Activated CD8-positive, alpha-beta T cell treated with anti-CD3 and anti-CD28 coated beads, Interleukin-2, amount 10 ng/mL, durations not matched to agents 7 days and 5 days (primary cell): ENCODE data around the gene NUPR1. TPM values are rescaled to one million over a fixed set of nuclear protein-coding genes. Genes with fewer than 3 reads are reported as not detected.
"Not testable (repeated sequence)": the region's sequence is repeated elsewhere in the genome, so short reads cannot be mapped to it uniquely, and the experiment has no call there.

Experiments used
- ATAC-seq: fragments of 150-1000 bp; cut with Tn5 transposase; one replicate; pipeline ENCODE4 v1.10.0; 2021; ENCODE audit warnings: moderate library complexity
- CTCF ChIA-PET: fragments of 350-600 bp; sonication (Branson Sonifier 250); formaldehyde crosslinking; loops from one replicate; lab custom pipeline; 2021; ENCODE audit warnings: antibody characterized with exemption; lab: Charles Lee
- POLR2A ChIA-PET: fragments of 350-600 bp; sonication (Branson Sonifier 250); formaldehyde crosslinking; loops from one replicate; lab custom pipeline; 2021; ENCODE audit warnings: antibody characterized with exemption; lab: Charles Lee
- DNase-seq: peaks from one replicate; pipeline ENCODE4 v3.0.0-alpha.2; 2020
- H3K27ac Mint-ChIP-seq: one replicate; pipeline ENCODE4 v1.8.0; 2021; ENCODE audit warnings: mild to moderate bottlenecking, mixed read lengths
- H3K27me3 Mint-ChIP-seq: one replicate; pipeline ENCODE4 v1.8.0; 2021; ENCODE audit warnings: low read depth, mixed read lengths
- H3K36me3 Mint-ChIP-seq: one replicate; pipeline ENCODE4 v1.8.0; 2021; ENCODE audit warnings: low read depth, mixed read lengths
- H3K4me1 Mint-ChIP-seq: one replicate; pipeline ENCODE4 v1.8.0; 2021; ENCODE audit warnings: low read depth, mixed read lengths
- H3K4me3 Mint-ChIP-seq: one replicate; pipeline ENCODE4 v1.8.0; 2021; ENCODE audit warnings: mild to moderate bottlenecking, mixed read lengths
- H3K9me3 Mint-ChIP-seq: one replicate; pipeline ENCODE4 v1.8.0; 2022; ENCODE audit warnings: mixed read lengths; ENCODE audit not compliant: insufficient read depth
- total RNA-seq, 2 experiments: library from RNA; stranded (reverse); gene quantifications; one replicate each; pipeline ENCODE4 v1.2.3, GENCODE V29; 2021

The NUPR1 gene
- total RNA-seq, 2 experiments from 2014 or later = not detected

DNA sequence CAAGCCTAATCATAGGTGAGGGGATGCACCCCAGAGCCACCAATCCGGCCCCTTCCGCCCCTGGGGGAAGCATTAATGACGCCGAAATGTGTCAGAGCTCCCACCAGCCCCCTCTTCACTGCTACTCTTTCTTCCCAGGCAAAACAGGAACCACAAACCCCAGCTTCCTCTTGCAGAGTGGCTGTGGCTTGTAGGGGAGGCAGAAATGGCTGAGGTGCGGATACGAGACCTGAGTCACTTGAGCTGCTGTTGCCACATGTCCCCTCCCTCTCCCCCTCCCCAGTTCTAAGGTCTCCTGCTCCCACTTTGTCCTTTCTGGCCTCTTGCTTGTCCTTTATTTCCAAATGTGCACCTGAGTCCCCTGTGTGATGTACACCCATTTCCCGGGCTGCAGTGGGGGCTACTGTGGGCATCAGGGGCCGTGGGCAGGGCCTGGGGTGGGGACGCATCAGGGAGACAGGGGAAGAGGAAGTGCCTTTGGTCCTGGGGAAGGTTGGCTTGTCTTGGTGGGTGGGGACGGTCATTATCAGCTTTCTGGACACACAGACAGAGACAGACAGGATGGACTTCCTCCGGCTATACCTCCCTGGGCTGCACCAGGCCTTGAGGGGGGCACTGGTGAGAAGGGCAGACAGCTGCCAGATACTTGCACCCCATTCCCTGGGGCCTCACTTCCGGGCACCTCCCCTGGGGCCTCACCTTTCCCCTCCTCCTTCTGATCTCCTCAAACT lies 44.5 kb downstream of the NUPR1 start, which contains the start of gene APOBR:
APOBR (plus strand) TSS at position 523 of the 731 bp plus-strand sequence; CDS start at position 562, 39 bp downstream.
- CTCF ChIA-PET = interaction anchor here (2.2 kb wide), 1 partner anchor 9 kb away, joined by 9 read pairs; no protein-coding TSS in a partner anchor

DNA sequence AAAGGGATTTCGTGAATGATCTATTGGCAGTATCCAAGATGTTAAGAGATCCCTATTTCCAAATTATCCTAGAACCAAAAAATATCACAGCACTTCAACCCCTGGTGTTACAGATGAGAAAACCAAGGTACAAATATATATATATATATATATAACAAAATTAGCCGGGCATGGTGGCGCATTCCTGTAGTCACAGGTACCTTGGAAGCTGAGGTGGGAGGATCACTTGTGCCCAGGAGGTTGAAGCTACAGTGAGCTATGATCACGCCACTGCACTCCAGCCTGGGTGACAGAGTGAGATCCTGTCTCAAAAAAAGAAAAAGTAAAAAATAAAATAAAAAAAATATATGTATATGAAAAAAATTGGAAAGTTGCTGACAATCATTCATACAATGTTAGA lies 46.3 kb downstream of the NUPR1 start:
- ATAC-seq (no peak), DNase-seq (no peak)
- POLR2A ChIA-PET = interaction anchor here (1.0 to 3.1 kb wide), 4 partner anchors 62 to 331 kb away, joined by 3 to 10 read pairs (median 4); partner anchors contain the start of genes ATXN2L and SGF29
- Mint-ChIP-seq H3K4me3 (peak overlapping the region; percentile 93), H3K27ac (peak overlapping the region; percentile 99), H3K4me1 (peaks cover 63% of the 10 kb centered on the region), H3K27me3 (no peaks in the 10 kb centered on the region), H3K9me3 (no peaks in the 10 kb centered on the region), H3K36me3 (peaks cover 56% of the 10 kb centered on the region)
- CTCF ChIA-PET = interaction anchor here (0.9 to 1.4 kb wide), 2 partner anchors 11 to 16 kb away, joined by 3 to 5 read pairs; no protein-coding TSS in a partner anchor

More for the DNA sequence above, 44.5 kb downstream of the NUPR1 start, which contains the start of gene APOBR:
- ATAC-seq (peak; percentile 71), DNase-seq (peak; percentile 96)
- POLR2A ChIA-PET = interaction anchor here (0.6 to 3.1 kb wide), 11 partner anchors 9 to 428 kb away, joined by 3 to 13 read pairs (median 4); partner anchors contain the start of genes ATXN2L and SGF29
- Mint-ChIP-seq H3K9me3 (no peaks in the 10 kb centered on the region), H3K27me3 (no peaks in the 10 kb centered on the region), H3K36me3 (peaks cover 57% of the 10 kb centered on the region), H3K4me1 (peaks cover 58% of the 10 kb centered on the region), H3K27ac (peak within 1 kb of the TSS; percentile 99), H3K4me3 (peak within 1 kb of the TSS; percentile 93)

DNA sequence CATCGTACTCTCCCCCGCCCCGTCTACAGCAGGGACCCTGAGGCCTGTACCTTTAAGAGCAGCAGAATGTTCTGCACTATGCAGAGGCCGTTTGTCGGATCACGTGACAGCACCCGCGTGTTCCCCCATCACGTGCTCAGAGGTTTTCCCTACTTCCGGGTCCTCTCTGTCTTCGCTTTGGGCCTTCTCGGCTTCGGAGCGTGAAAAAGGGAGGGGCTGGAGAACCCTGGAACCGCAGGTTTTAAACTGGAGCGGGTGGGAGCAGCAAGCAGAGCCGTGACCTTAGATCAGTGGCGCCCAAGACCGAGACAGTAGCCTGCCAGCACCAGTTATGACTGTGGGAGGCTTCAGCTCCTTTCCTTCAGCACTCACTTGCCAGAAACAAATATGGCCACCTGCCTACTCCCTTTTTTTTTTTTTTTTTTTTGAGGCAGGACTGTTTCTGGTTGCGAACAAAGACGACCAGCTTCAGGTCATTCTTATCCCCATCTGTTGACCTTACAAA lies 46.8 kb downstream of the NUPR1 start, which contains the start of gene CLN3:
CLN3 (minus strand) TSS at position 105 of the 505 bp plus-strand sequence. CDS start 315 bp downstream, outside the sequence.
- Mint-ChIP-seq H3K36me3 (peaks cover 55% of the 10 kb centered on the region), H3K27ac (peak within 1 kb of the TSS; percentile 99), H3K4me3 (peak within 1 kb of the TSS; percentile 93), H3K4me1 (peaks cover 63% of the 10 kb centered on the region), H3K27me3 (no peaks in the 10 kb centered on the region), H3K9me3 (no peaks in the 10 kb centered on the region)
- ATAC-seq = peak; percentile 77
- ChIA-PET CTCF (interaction anchor here (0.9 to 1.4 kb wide), 3 partner anchors 12 to 58 kb away, joined by 3 to 5 read pairs (median 3); no protein-coding TSS in a partner anchor), POLR2A (interaction anchor here (1.0 to 3.1 kb wide), 4 partner anchors 62 to 332 kb away, joined by 3 to 10 read pairs (median 4); partner anchors contain the start of genes ATXN2L and SGF29)
- DNase-seq = peak; percentile 95

DNA sequence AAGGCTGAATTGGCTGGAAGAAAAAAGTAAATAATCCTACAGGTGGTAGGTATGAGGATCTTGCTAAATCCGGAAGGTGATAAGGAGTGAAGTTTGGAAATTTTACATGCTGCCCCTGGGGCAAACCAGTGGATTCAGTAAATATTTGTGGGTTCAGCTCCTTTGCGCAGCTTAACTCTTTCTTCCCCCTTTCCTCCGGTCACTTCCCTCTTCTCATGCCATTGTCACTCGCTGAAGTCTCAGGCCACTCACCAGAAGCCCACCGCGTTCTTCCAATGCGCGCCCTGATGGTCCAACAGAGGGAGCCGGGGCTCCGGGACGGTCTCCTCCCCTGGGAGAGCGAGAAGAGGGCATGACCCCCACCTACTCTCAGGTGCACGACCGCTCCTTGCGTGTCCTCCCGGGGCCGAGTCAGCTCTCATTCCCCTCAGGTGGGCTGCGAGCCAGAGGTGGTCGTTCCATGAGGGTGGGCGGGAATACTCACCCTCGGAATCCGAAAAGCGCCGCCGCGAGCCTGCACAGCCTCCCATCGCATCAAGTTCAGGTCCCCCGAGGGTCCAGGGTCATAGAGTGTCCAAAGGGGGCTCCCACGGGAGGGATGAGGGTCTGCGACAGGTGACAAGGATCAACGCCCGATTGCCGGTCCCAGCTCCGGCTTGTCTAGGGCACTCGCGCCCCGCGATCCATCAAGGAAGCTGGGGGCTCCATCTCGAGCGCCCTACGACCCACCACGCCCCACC lies 47.4 kb downstream of the NUPR1 start:
- POLR2A ChIA-PET = interaction anchor here (0.6 to 1.4 kb wide), 4 partner anchors 131 to 332 kb away, joined by 3 to 6 read pairs (median 4); partner anchors contain the start of gene ATXN2L
- no peaks in the 10 kb centered on the region for H3K27me3 Mint-ChIP-seq
- CTCF ChIA-PET = interaction anchor here (0.9 to 1.4 kb wide), 3 partner anchors 12 to 59 kb away, joined by 3 to 5 read pairs (median 3); no protein-coding TSS in a partner anchor
- H3K9me3 Mint-ChIP-seq = no peaks in the 10 kb centered on the region
- ATAC-seq (no peak), DNase-seq (peak; percentile 36)
- H3K4me1 Mint-ChIP-seq = peaks cover 57% of the 10 kb centered on the region
- H3K4me3 Mint-ChIP-seq = peak overlapping the region; percentile 93
- H3K36me3 Mint-ChIP-seq = peaks cover 53% of the 10 kb centered on the region
- H3K27ac Mint-ChIP-seq = peak overlapping the region; percentile 99

GRCh38 chr16:28486266-28486665 lies 52.5 kb downstream of the NUPR1 start:
- no peak for ATAC-seq
- Mint-ChIP-seq H3K36me3 (peaks cover 43% of the 10 kb centered on the region), H3K27me3 (no peaks in the 10 kb centered on the region), H3K9me3 (no peaks in the 10 kb centered on the region), H3K4me1 (peaks cover 21% of the 10 kb centered on the region), H3K4me3 (no peak overlapping the region), H3K27ac (no peak overlapping the region)
- no peak for DNase-seq
- ChIA-PET POLR2A (no interaction called here), CTCF (no interaction called here)

DNA sequence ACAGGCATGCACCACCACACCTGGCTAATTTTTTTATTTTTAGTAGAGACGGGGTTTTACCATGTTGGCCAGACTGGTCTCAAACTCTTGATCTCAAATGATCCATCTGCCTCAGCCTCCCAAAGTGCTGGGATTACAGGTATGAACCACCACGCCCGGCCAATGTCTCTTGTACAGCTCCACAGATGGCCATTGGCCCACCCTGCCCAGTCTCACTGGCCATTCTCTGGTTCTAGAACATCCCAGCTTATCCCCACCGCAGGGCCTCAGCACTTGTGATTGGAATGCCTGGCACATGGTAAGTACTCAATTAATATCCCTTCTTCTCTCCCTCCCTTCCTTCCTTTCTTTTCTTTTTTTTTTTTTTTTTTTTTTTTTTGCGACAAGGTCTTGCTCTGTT lies 55.4 kb downstream of the NUPR1 start:
- H3K4me3 Mint-ChIP-seq, H3K4me1 Mint-ChIP-seq, CTCF ChIA-PET, ATAC-seq, H3K27me3 Mint-ChIP-seq, H3K27ac Mint-ChIP-seq, DNase-seq, H3K9me3 Mint-ChIP-seq: not testable (repeated sequence)
- peaks cover 28% of the 10 kb centered on the region for H3K36me3 Mint-ChIP-seq
- POLR2A ChIA-PET = interaction anchor here (1.6 kb wide), 1 partner anchor 11 kb away, joined by 5 read pairs; the partner anchor contains the start of gene APOBR

Other genes starting within 250 kb of the NUPR1 start
- gene SBK1, start 246.4 kb downstream of the NUPR1 start, total RNA-seq = 10 to 100 TPM; 10.0 to 10.7 TPM
- gene NPIPB6, start 175.5 kb downstream of the NUPR1 start, total RNA-seq = 1 to 10 TPM in 1 of 2 experiments, under 1 TPM in 1; 0.99 to 1.8 TPM
- 10 to 100 TPM; 58.8 to 62.8 TPM for gene EIF3CL, start 135.1 kb downstream of the NUPR1 start, total RNA-seq
- not detected for gene NPIPB7, start 66.6 kb downstream of the NUPR1 start, total RNA-seq
- gene CLN3, start 46.9 kb downstream of the NUPR1 start, total RNA-seq = 10 to 100 TPM; 52.2 to 53.7 TPM
- 10 to 100 TPM; 32.2 to 33.2 TPM for gene APOBR, start 44.3 kb downstream of the NUPR1 start, total RNA-seq
- not detected for gene IL27, start 32.1 kb downstream of the NUPR1 start, total RNA-seq
- gene SGF29, start 14.9 kb upstream of the NUPR1 start, total RNA-seq = 10 to 100 TPM; 42.2 to 49.1 TPM
- gene SULT1A2, start 58.1 kb upstream of the NUPR1 start, total RNA-seq = under 1 TPM; 0.42 to 0.57 TPM
- gene SULT1A1, start 71.1 kb upstream of the NUPR1 start, total RNA-seq = 10 to 100 TPM; 11.8 to 13.0 TPM
- gene NPIPB8, start 99.1 kb upstream of the NUPR1 start, total RNA-seq = 1 to 10 TPM in 1 of 2 experiments, under 1 TPM in 1; 0.89 to 1.0 TPM
- gene EIF3C, start 172.5 kb upstream of the NUPR1 start, total RNA-seq = 100 to 1,000 TPM; 442 to 461 TPM
- gene NPIPB9, start 212.8 kb upstream of the NUPR1 start, total RNA-seq = 1 to 10 TPM; 3.7 to 4.3 TPM